Parietal lobe (tissue), 2 donors: ENCODE results near the gene ZNF722. TPM values are rescaled to one million over a fixed set of nuclear protein-coding genes. Genes with fewer than 3 reads are reported as not detected.

ENCODE experiments used
- small RNA-seq: library from RNA; depleted of rRNA; stranded (forward); fragments of <200 nt; gene quantifications from one replicate; pipeline ENCODE3, GENCODE V24; 2014; ENCODE audit warnings: low replicate concordance
- total RNA-seq: library from RNA; depleted of rRNA; stranded (reverse); fragments of >200 nt; gene quantifications from one replicate; pipeline ENCODE4 v1.2.3, GENCODE V29; 2014

The ZNF722 gene
- total RNA-seq: not detected

DNA sequence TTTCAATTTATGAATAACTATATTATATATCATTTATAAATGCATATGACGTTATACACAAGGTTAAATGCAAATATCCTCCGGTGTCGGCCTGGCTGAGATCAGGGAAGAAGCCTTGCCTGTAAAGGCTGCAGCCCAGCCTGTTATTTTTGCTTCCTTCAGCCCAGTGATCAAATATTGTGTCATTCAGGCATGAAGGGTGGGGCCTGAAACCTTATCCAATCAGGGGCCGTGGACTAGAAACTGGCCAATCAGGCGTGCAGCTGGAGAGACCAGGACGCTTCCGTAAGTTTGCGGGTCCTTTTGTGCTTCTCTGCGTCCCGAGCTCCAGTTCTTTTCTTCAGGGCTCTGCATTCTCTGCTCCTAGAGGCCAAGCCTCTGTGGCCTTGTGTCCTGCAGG is at the start of gene ZNF722:
Gene ZNF722 (plus strand): TSS at position 301 of the 400 bp plus-strand sequence. CDS start 113 bp downstream, outside the sequence.

GRCh38 chr7:64045301-64046040 is 46.8 kb downstream of the ZNF722 start, which contains the start of gene ZNF727:
TSS of gene ZNF727 (plus strand) at chr7:64045434. CDS start at chr7:64045622, 188 bp downstream.

Small RNA genes lying within 50 kb of the gene (small RNA-seq; reads per million reads assigned to genes)
- gene AC092634.1: not detected
- gene AC092634.7: not detected
- gene VN1R36P: not detected

Other genes with a start within 250 kb of the ZNF722 start
- gene ZNF727, start 46.6 kb downstream of the ZNF722 start, total RNA-seq: 3.8 TPM
- gene ZNF735, start 208.4 kb downstream of the ZNF722 start, total RNA-seq: not detected
- gene ZNF679, start 229.6 kb downstream of the ZNF722 start, total RNA-seq: not detected